AG09309 (cell line): ENCODE results near the gene RFX4.
A peak's percentile ranks its signal among the peaks of the same experiment; 100 is the strongest.

ENCODE experiments used
- DNase-seq: peaks from one replicate; pipeline ENCODE4 v3.0.0-alpha.2; 2010; ENCODE audit warnings: low read depth
- H3K4me3 ChIP-seq: 2 replicates; pipeline ENCODE4 v1.5.1; 2011; ENCODE audit warnings: mild to moderate bottlenecking, low read depth, low read length, moderate library complexity; ENCODE audit not compliant: control insufficient read depth
- TF ChIP-seq, protein P1 (sequence below): IDR thresholded peaks from 2 replicates; pipeline ENCODE4 v1.5.1; 2011; ENCODE audit warnings: mild to moderate bottlenecking, low read depth, low read length, inconsistent platforms; ENCODE audit not compliant: insufficient read depth, control insufficient read depth; ENCODE audit errors: missing control alignments

RFX4 gene

DNA sequence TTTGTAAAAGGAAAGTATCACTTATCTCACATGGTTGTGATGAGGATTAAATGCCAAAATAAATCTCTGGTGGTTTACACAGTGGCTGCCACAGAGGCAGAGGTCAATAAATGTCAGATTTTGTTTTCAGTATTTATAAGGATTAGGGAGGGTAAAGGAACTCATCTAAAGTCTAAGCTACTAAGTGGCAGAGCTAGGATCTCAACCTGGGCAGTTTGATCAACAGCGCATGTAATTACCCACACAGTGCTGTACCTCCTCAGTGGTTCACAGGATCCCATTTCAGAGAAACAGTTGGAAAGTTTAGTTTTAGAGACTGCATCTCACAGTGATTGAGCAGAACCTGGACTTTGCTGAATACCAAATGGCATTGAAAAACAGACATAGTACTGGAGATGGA, 146.8 kb downstream of the RFX4 start:
- no peak overlapping the region for H3K4me3 ChIP-seq
- no peak for DNase-seq
- TF ChIP-seq, protein P1, sequence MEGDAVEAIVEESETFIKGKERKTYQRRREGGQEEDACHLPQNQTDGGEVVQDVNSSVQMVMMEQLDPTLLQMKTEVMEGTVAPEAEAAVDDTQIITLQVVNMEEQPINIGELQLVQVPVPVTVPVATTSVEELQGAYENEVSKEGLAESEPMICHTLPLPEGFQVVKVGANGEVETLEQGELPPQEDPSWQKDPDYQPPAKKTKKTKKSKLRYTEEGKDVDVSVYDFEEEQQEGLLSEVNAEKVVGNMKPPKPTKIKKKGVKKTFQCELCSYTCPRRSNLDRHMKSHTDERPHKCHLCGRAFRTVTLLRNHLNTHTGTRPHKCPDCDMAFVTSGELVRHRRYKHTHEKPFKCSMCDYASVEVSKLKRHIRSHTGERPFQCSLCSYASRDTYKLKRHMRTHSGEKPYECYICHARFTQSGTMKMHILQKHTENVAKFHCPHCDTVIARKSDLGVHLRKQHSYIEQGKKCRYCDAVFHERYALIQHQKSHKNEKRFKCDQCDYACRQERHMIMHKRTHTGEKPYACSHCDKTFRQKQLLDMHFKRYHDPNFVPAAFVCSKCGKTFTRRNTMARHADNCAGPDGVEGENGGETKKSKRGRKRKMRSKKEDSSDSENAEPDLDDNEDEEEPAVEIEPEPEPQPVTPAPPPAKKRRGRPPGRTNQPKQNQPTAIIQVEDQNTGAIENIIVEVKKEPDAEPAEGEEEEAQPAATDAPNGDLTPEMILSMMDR: no peak

DNA sequence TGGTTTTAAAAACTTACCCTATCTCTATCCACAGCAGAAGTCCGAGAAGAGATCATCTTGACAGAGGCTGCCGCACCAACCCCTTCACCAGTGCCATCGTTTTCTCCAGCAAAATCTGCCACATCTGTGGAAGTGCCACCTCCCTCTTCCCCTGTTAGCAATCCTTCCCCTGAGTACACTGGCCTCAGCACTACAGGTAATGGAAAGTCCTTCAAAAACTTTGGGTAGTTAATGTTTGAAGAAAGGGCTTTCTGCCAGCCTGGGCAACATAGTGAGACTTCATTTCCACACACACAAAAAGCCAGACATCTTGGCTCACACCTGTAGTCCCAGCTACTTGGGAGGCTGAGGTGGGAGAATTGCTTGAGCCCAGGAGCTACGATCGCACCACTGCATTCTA, 150.1 kb downstream of the RFX4 start:
- no peak for DNase-seq
- H3K4me3 ChIP-seq: no peak overlapping the region
- TF ChIP-seq, protein P1: no peak

DNA sequence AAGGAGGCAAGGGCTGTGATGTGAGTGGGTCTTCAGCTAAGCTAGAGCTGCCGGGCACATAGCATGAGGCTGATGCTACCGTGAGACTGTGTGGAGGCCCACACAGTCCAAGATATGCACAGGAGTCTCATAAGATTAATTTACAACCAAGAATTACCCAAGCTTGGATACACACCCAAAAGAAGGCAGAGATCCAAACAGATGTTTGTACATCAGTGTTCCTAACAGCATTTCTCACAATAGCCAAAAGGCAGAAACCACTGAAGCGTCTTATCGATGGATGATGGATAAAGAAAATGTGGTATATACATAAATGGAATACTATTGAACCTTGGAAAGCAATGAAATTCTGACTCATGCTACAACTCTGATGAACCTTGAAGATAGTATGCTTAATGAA, 150.9 kb downstream of the RFX4 start:
- no peak overlapping the region for H3K4me3 ChIP-seq
- TF ChIP-seq, protein P1: no peak
- no peak for DNase-seq

DNA sequence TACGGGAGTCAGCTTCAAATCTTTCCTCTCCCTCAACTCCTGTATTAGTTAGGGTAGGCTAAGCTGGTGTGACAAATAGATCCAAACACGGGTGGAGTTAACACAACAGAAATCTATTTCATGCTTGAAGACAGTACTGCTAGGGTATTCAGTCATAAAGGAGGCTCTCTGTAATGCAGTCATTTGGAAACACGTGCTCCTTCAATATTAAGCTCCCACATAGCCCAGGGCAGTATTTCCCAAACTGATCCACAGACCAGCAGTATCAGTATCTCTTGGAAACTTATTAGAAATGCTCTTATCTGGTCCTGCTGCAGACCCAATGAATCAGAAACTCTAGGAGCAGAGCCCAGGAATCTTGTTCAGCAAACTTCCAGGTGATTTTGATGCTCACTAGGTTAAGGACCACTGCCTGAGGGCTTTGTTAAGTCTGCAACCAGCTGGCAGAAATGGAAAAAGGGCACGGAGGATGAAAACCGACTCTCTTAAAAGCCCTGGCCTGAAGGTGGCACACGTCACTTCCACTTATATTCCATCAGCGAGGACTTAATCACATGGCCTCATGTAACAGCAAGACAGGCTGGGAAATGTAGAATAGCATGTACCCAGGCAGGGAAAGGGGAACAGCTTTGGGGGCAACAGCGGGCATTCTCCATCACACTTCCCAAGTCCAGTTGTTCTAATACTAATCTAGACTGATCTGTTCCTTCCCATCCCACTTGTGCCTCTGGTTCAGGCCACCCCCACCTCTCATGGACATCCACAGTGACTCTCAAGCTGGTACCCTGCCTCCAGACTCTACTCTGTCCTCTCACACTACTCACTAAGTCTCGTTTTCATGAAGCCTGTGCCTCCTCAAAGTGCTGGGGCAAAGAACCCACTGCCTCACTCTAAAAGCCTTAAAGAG, 153.5 kb downstream of the RFX4 start:
- peak; percentile 4 for DNase-seq
- no peak overlapping the region for H3K4me3 ChIP-seq
- TF ChIP-seq, protein P1: peak; percentile 19

DNA sequence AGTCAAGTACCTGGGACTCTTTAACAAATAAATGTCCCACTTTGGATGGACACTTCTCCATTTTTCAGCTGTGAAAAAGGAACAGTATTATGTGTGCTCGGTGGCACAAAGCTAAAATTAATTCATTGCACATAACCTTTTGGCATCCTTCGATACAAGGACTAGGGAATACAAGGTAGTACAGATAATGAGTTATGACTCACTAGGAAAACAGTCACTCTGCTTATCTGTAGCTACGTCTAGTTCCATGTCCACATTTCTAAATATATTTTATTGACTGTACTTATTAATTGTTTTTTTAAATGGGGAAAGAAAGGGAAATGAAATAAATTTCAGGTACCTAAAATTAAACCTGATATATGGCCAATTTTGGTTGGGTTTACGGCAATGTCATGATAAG, 156.5 kb downstream of the RFX4 start:
- TF ChIP-seq, protein P1: no peak
- H3K4me3 ChIP-seq: no peak overlapping the region
- DNase-seq: no peak

DNA sequence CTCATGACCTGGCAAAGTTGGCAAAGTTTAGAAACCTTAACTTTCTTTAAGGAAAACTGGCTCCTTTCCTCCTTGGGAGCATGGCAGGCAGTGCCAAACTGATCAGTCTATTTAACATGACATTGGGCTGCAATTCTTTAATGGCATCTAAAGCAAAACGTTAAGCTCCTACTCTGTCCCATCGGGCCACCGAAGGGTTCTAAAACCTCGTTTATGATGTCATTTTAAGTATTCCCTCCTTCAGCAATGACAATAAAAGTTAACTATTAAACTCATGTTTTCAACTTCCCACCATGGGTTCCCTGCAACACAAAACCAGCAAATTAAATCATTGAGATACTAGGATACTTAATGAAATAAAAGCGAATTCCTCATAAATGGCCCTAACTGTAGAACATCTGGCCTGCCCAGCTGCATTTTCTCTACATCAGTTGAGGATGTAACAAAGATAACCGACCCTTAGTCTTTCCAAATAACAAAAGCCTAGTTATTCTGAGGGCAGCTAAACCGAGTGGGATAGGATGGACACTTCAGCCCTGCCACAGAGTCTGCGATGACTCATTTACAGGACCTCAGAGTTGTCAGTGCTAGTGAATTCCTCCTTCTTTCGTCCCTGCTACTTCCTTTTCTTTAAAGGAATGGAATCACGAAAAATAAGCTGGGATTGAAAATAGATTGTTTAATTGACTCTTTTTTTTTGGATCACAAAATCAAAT, 157.2 kb downstream of the RFX4 start:
- TF ChIP-seq, protein P1: no peak

More for the DNA sequence above, 157.2 kb downstream of the RFX4 start:
- H3K4me3 ChIP-seq: no peak overlapping the region
- DNase-seq: no peak
